IPS DF 6.9 (cell line): Measurements from ENCODE around the gene LHX6.

ENCODE experiments used
- DNase-seq: peaks from one replicate; pipeline ENCODE4 v3.0.0-alpha.2; 2013; ENCODE audit warnings: low read depth, low spot score
- H3K27ac ChIP-seq: one replicate; pipeline ENCODE4 v1.5.1; 2013; ENCODE audit warnings: low read length, control low read depth
- H3K27me3 ChIP-seq: 2 replicates; pipeline ENCODE4 v1.6.1; 2013; ENCODE audit warnings: mild to moderate bottlenecking, low read length; ENCODE audit not compliant: control insufficient read depth, insufficient read depth
- H3K36me3 ChIP-seq: 2 replicates; pipeline ENCODE4 v1.6.1; 2013; ENCODE audit warnings: low read length; ENCODE audit not compliant: control insufficient read depth, insufficient read depth
- H3K4me1 ChIP-seq: 2 replicates; pipeline ENCODE4 v1.6.1; 2013; ENCODE audit warnings: low read length; ENCODE audit not compliant: control insufficient read depth, insufficient read depth
- H3K4me3 ChIP-seq: 2 replicates; pipeline ENCODE4 v1.5.1; 2013; ENCODE audit warnings: mild to moderate bottlenecking, low read length
- H3K9me3 ChIP-seq: 2 replicates; pipeline ENCODE4 v1.6.1; 2013; ENCODE audit warnings: low read length, inconsistent platforms; ENCODE audit not compliant: control insufficient read depth, insufficient read depth
- WGBS: extraction: QIAGEN DNeasy Blood & Tissue Kit; methylation state at CpG from one replicate; pipeline ENCODE4 v1.1.7; 2013; ENCODE audit warnings: mixed read lengths, missing lambda C conversion rate; ENCODE audit not compliant: insufficient read length, insufficient coverage; 5-methylcytosine and 5-hydroxymethylcytosine counted together

The LHX6 gene

GRCh38 chr9:122191584-122191983, 37.2 kb downstream of the LHX6 start:
- H3K36me3 ChIP-seq, result no peaks in the 10 kb centered on the region
- no peaks in the 10 kb centered on the region for H3K9me3 ChIP-seq
- DNase-seq, result no peak
- H3K27ac ChIP-seq, result no peak overlapping the region
- H3K27me3 ChIP-seq, result no peaks in the 10 kb centered on the region
- no peak overlapping the region for H3K4me3 ChIP-seq
- no peaks in the 10 kb centered on the region for H3K4me1 ChIP-seq
- WGBS, result no CpG with 5 or more reads among the region's 11 CpGs

GRCh38 chr9:122190597-122191381, 38.0 kb downstream of the LHX6 start:
- H3K9me3 ChIP-seq, result no peaks in the 10 kb centered on the region
- no CpG with 5 or more reads among the region's 12 CpGs for WGBS
- DNase-seq, result no peak
- no peak overlapping the region for H3K27ac ChIP-seq
- no peaks in the 10 kb centered on the region for H3K27me3 ChIP-seq
- no peaks in the 10 kb centered on the region for H3K36me3 ChIP-seq
- no peak overlapping the region for H3K4me3 ChIP-seq
- H3K4me1 ChIP-seq, result no peaks in the 10 kb centered on the region

GRCh38 chr9:122188369-122188768, 40.4 kb downstream of the LHX6 start:
- no CpG with 5 or more reads among the region's 6 CpGs for WGBS
- H3K27ac ChIP-seq, result no peak overlapping the region
- no peaks in the 10 kb centered on the region for H3K36me3 ChIP-seq
- H3K4me1 ChIP-seq, result no peaks in the 10 kb centered on the region
- DNase-seq, result no peak
- H3K4me3 ChIP-seq, result no peak overlapping the region
- H3K27me3 ChIP-seq, result no peaks in the 10 kb centered on the region
- no peaks in the 10 kb centered on the region for H3K9me3 ChIP-seq

- WGBS, result no CpG with 5 or more reads among the region's 8 CpGs
- DNase-seq, result no peak
- H3K27me3 ChIP-seq, result no peaks in the 10 kb centered on the region
Measured at GRCh38 chr9:122186777-122187470, 41.8 kb downstream of the LHX6 start.

GRCh38 chr9:122186301-122186700, 42.5 kb downstream of the LHX6 start:
- Histone ChIP-seq H3K27ac (no peak overlapping the region), H3K36me3 (no peaks in the 10 kb centered on the region), H3K9me3 (no peaks in the 10 kb centered on the region), H3K4me3 (no peak overlapping the region), H3K4me1 (no peaks in the 10 kb centered on the region), H3K27me3 (no peaks in the 10 kb centered on the region)
- WGBS, result no CpG with 5 or more reads among the region's 5 CpGs
- no peak for DNase-seq

More at GRCh38 chr9:122186777-122187470, 41.8 kb downstream of the LHX6 start:
- Histone ChIP-seq H3K9me3 (no peaks in the 10 kb centered on the region), H3K36me3 (no peaks in the 10 kb centered on the region), H3K27ac (no peak overlapping the region), H3K4me3 (no peak overlapping the region), H3K4me1 (no peaks in the 10 kb centered on the region)

- DNase-seq, result no peak
- Histone ChIP-seq H3K27ac (no peak overlapping the region), H3K36me3 (no peaks in the 10 kb centered on the region), H3K9me3 (no peaks in the 10 kb centered on the region), H3K4me3 (no peak overlapping the region), H3K27me3 (no peaks in the 10 kb centered on the region), H3K4me1 (no peaks in the 10 kb centered on the region)
- WGBS, result no CpG with 5 or more reads among the region's 1 CpG
Measured at GRCh38 chr9:122184551-122184950, 44.2 kb downstream of the LHX6 start.

- DNase-seq, result no peak
- Histone ChIP-seq H3K27ac (no peak overlapping the region), H3K36me3 (no peaks in the 10 kb centered on the region), H3K4me1 (no peaks in the 10 kb centered on the region), H3K9me3 (no peaks in the 10 kb centered on the region), H3K27me3 (no peaks in the 10 kb centered on the region), H3K4me3 (no peak overlapping the region)
- WGBS, result no CpG with 5 or more reads among the region's 7 CpGs
Measured at GRCh38 chr9:122183501-122183900, 45.3 kb downstream of the LHX6 start.

- Histone ChIP-seq H3K27ac (no peak overlapping the region), H3K36me3 (no peaks in the 10 kb centered on the region), H3K9me3 (no peaks in the 10 kb centered on the region), H3K4me1 (no peaks in the 10 kb centered on the region), H3K27me3 (no peaks in the 10 kb centered on the region), H3K4me3 (no peak overlapping the region)
- no CpG with 5 or more reads among the region's 4 CpGs for WGBS
- no peak for DNase-seq
Measured at GRCh38 chr9:122180633-122181032, 48.1 kb downstream of the LHX6 start.

GRCh38 chr9:122179690-122180074, 49.1 kb downstream of the LHX6 start:
- no peak overlapping the region for H3K4me3 ChIP-seq
- no peaks in the 10 kb centered on the region for H3K9me3 ChIP-seq
- no peaks in the 10 kb centered on the region for H3K36me3 ChIP-seq
- H3K27me3 ChIP-seq, result no peaks in the 10 kb centered on the region
- no peak for DNase-seq
- no CpG with 5 or more reads among the region's 2 CpGs for WGBS
- no peak overlapping the region for H3K27ac ChIP-seq
- H3K4me1 ChIP-seq, result no peaks in the 10 kb centered on the region

GRCh38 chr9:122179054-122179689, 49.6 kb downstream of the LHX6 start:
- Histone ChIP-seq H3K36me3 (no peaks in the 10 kb centered on the region), H3K4me1 (no peaks in the 10 kb centered on the region), H3K27ac (no peak overlapping the region), H3K9me3 (no peaks in the 10 kb centered on the region), H3K4me3 (no peak overlapping the region), H3K27me3 (no peaks in the 10 kb centered on the region)
- DNase-seq, result no peak
- no CpG with 5 or more reads among the region's 5 CpGs for WGBS
